IMR-90 (cell line): ENCODE measurements around the gene PELI1. TPM values are rescaled to one million over a fixed set of nuclear protein-coding genes. Genes with fewer than 3 reads are reported as not detected.
A peak's percentile ranks its signal among the peaks of the same experiment; 100 is the strongest.

Source experiments
- ATAC-seq: fragments of 200-7000 bp; cut with Tn5 transposase; 2 replicates; pipeline ENCODE4 v1.9.1; 2020; ENCODE audit warnings: low read depth, mild to moderate bottlenecking, moderate library complexity
- BruUV-seq: library from RNA; stranded (reverse); fragments of 400-500 nt; replicated peaks from 2 replicates; lab custom pipeline; 2021; lab: Mats Ljungman, UMichigan
- CTCF ChIA-PET: fragments of 300-600 bp; formaldehyde crosslinking; extraction: SDS; loops from one replicate; lab custom pipeline; 2021; ENCODE audit warnings: antibody characterized with exemption; lab: Yijun Ruan, JAX
- POLR2A ChIA-PET: fragments of 300-600 bp; sonication (Branson Sonifier 250); formaldehyde crosslinking; loops from one replicate; lab custom pipeline; 2022; ENCODE audit warnings: antibody characterized with exemption; ENCODE audit not compliant: unreplicated experiment; lab: Charles Lee
- DNase-seq: peaks from one replicate; pipeline ENCODE4 v3.0.0; 2013
- H2AFZ ChIP-seq: replicated peaks from 2 replicates; pipeline ENCODE3; 2013; ENCODE audit warnings: low read length, mild to moderate bottlenecking; ENCODE audit not compliant: poor library complexity
- H2AK5ac ChIP-seq: 2 replicates; pipeline ENCODE4 v1.6.1; 2013; ENCODE audit warnings: low read depth, low read length, inconsistent platforms
- H2AK9ac ChIP-seq: replicated peaks from 2 replicates; pipeline ENCODE3; 2013; ENCODE audit warnings: mild to moderate bottlenecking, low read depth, low read length, moderate library complexity; ENCODE audit not compliant: poor library complexity
- H2BK120ac ChIP-seq: 2 replicates; pipeline ENCODE4 v1.6.1; 2013; ENCODE audit warnings: low read depth, low read length, inconsistent platforms
- H2BK15ac ChIP-seq: 3 replicates; pipeline ENCODE4 v1.6.1; 2013; ENCODE audit warnings: low read depth, low read length, inconsistent platforms
- H2BK20ac ChIP-seq: 2 replicates; pipeline ENCODE4 v1.6.1; 2013; ENCODE audit warnings: low read depth, mild to moderate bottlenecking, inconsistent platforms, low read length, moderate library complexity
- H2BK5ac ChIP-seq: 2 replicates; pipeline ENCODE4 v1.6.1; 2013; ENCODE audit warnings: mild to moderate bottlenecking, low read depth, low read length, inconsistent platforms; ENCODE audit not compliant: poor library complexity, severe bottlenecking
- H3K14ac ChIP-seq: replicated peaks from 2 replicates; pipeline ENCODE4 v1.6.1; 2013; ENCODE audit warnings: low read depth, low read length, inconsistent platforms
- H3K18ac ChIP-seq: 2 replicates; pipeline ENCODE4 v1.6.1; 2013; ENCODE audit warnings: low read depth, low read length, control low read depth
- H3K23ac ChIP-seq: 2 replicates; pipeline ENCODE4 v1.6.1; 2013; ENCODE audit warnings: low read depth, low read length, inconsistent platforms
- H3K27ac ChIP-seq: 2 replicates; pipeline ENCODE4 v1.5.1; 2013; ENCODE audit warnings: mild to moderate bottlenecking, control low read depth, low read length; ENCODE audit not compliant: insufficient read depth
- H3K27me3 ChIP-seq: 2 replicates; pipeline ENCODE4 v1.6.1; 2013; ENCODE audit warnings: low read length; ENCODE audit not compliant: control insufficient read depth, insufficient read depth
- H3K36me3 ChIP-seq: 2 replicates; pipeline ENCODE4 v1.6.1; 2013; ENCODE audit warnings: low read length, mixed read lengths; ENCODE audit not compliant: control insufficient read depth, insufficient read depth
- H3K4ac ChIP-seq: 2 replicates; pipeline ENCODE4 v1.6.1; 2013; ENCODE audit warnings: low read depth, low read length, inconsistent platforms
- H3K4me1 ChIP-seq: 2 replicates; pipeline ENCODE4 v1.6.1; 2013; ENCODE audit warnings: low read length, mixed read lengths; ENCODE audit not compliant: control insufficient read depth, insufficient read depth
- H3K4me2 ChIP-seq: 2 replicates; pipeline ENCODE4 v1.6.1; 2013; ENCODE audit warnings: low read depth, mild to moderate bottlenecking, control low read depth, low read length, moderate library complexity
- H3K4me3 ChIP-seq: 2 replicates; pipeline ENCODE4 v1.5.1; 2013; ENCODE audit warnings: low read depth, mild to moderate bottlenecking, control low read depth, low read length, moderate library complexity; ENCODE audit not compliant: insufficient read depth
- H3K56ac ChIP-seq: 2 replicates; pipeline ENCODE4 v1.6.1; 2013; ENCODE audit warnings: low read length, inconsistent platforms; ENCODE audit not compliant: insufficient read depth; ENCODE audit errors: extremely low read depth
- H3K79me1 ChIP-seq, 2 experiments: 2 replicates each; pipeline ENCODE4 v1.6.1; 2013; ENCODE audit warnings: low read length in 2 of 2, inconsistent platforms in 1 of 2, low read depth in 1 of 2
- H3K9ac ChIP-seq: 2 replicates; pipeline ENCODE4 v1.6.1; 2013; ENCODE audit warnings: low read depth, low read length, control low read depth
- H3K9me1 ChIP-seq: 2 replicates; pipeline ENCODE4 v1.6.1; 2013; ENCODE audit warnings: low read length, inconsistent platforms; ENCODE audit not compliant: insufficient read depth
- H3K9me3 ChIP-seq: 2 replicates; pipeline ENCODE4 v1.6.1; 2013; ENCODE audit warnings: low read length; ENCODE audit not compliant: control insufficient read depth, insufficient read depth
- H4K20me1 ChIP-seq: 2 replicates; pipeline ENCODE4 v1.6.1; 2013; ENCODE audit warnings: low read length, inconsistent platforms; ENCODE audit not compliant: insufficient read depth
- H4K5ac ChIP-seq: 2 replicates; pipeline ENCODE4 v1.6.1; 2013; ENCODE audit warnings: mild to moderate bottlenecking, low read depth, low read length, control low read depth
- H4K8ac ChIP-seq, 2 experiments: 2 replicates each; pipeline ENCODE4 v1.6.1; 2013; ENCODE audit warnings: low read depth in 2 of 2, low read length in 2 of 2, control low read depth in 1 of 2, inconsistent platforms in 1 of 2
- H4K91ac ChIP-seq: 2 replicates; pipeline ENCODE4 v1.6.1; 2013; ENCODE audit warnings: low read depth, low read length, inconsistent platforms; ENCODE audit not compliant: insufficient read depth
- BHLHE40 ChIP-seq: fragments of 150-350 bp; IDR thresholded peaks from 2 replicates; pipeline ENCODE4 v1.6.1; 2016; ENCODE audit warnings: mild to moderate bottlenecking, low read depth, low read length
- FOS ChIP-seq: fragments of 150-350 bp; IDR thresholded peaks from 2 replicates; pipeline ENCODE4 v1.6.1; 2016; ENCODE audit warnings: low read depth, low read length
- MAFK ChIP-seq: IDR thresholded peaks from 2 replicates; pipeline ENCODE4 v1.6.1; 2012; ENCODE audit warnings: low read depth, low read length, improper control_type of control experiment
- MAZ ChIP-seq: IDR thresholded peaks from 2 replicates; pipeline ENCODE4 v1.6.1; 2012; ENCODE audit warnings: low read depth, mild to moderate bottlenecking, low read length, improper control_type of control experiment, moderate library complexity, borderline replicate concordance
- MXI1 ChIP-seq: IDR thresholded peaks from 2 replicates; pipeline ENCODE4 v1.6.1; 2012; ENCODE audit warnings: low read depth, mild to moderate bottlenecking, low read length, moderate library complexity, borderline replicate concordance
- NFE2L2 ChIP-seq: fragments of 150-350 bp; IDR thresholded peaks from 2 replicates; pipeline ENCODE4 v1.6.1; 2016; ENCODE audit warnings: low read depth, mild to moderate bottlenecking, low read length
- RFX5 ChIP-seq: IDR thresholded peaks from 2 replicates; pipeline ENCODE4 v1.8.0; 2012; ENCODE audit warnings: low read depth, mild to moderate bottlenecking, low read length, moderate library complexity
- SMC3 ChIP-seq: fragments of 150-350 bp; IDR thresholded peaks from 2 replicates; pipeline ENCODE4 v1.6.1; 2016; ENCODE audit warnings: low read depth, mild to moderate bottlenecking, antibody characterized with exemption, low read length, moderate library complexity
- WGBS, 2 experiments: methylation state at CpG; one replicate each; pipeline versions ENCODE4 v1.1.5 to v1.1.7; 2013; ENCODE audit warnings: missing lambda C conversion rate in 2 of 2; ENCODE audit not compliant: insufficient read length in 1 of 2; ENCODE audit errors: extremely low coverage in 2 of 2; 5-methylcytosine and 5-hydroxymethylcytosine counted together
- dilution Hi-C: fragments of 300-500 bp; cut with HindIII; formaldehyde crosslinking; loops from one replicate; pipeline ENCODE4 v1.14.3; 2018; ENCODE audit warnings: low sequenced_read_pairs; ENCODE audit not compliant: unreplicated experiment
- in situ Hi-C: fragments of 300-500 bp; cut with MboI; formaldehyde crosslinking; loops from 3 replicates; pipeline ENCODE4 v1.14.3; 2019; ENCODE audit warnings: low sequenced_read_pairs, inconsistent platforms, mixed read lengths
- intact Hi-C: fragments of 100-400 bp; cut with micrococcal nuclease; formaldehyde crosslinking; loops from 2 replicates; pipeline ENCODE4 v1.10.0; 2022
- polyA plus RNA-seq, 3 experiments: library from polyadenylated mRNA; depleted of rRNA; stranded (reverse); fragments of >200 nt; gene quantifications; 2 replicates each; pipeline ENCODE4 v1.2.3, GENCODE V29; 2012; ENCODE audit warnings: low replicate concordance in 1 of 3
- total RNA-seq: library from RNA; depleted of rRNA; stranded (reverse); fragments of >200 nt; gene quantifications from 2 replicates; pipeline ENCODE4 v1.2.3, GENCODE V29; 2012
- TF ChIP-seq, protein P1 (sequence below): fragments of 150-350 bp; IDR thresholded peaks from 2 replicates; pipeline ENCODE4 v1.6.1; 2017; ENCODE audit warnings: mild to moderate bottlenecking, antibody characterized with exemption, low read length, low read depth
- TF ChIP-seq, protein P2 (sequence below): conservative IDR thresholded peaks from 2 replicates; pipeline ENCODE4 v1.5.1; 2012; ENCODE audit warnings: mild to moderate bottlenecking, low read depth, low read length, improper control_type of control experiment

Gene PELI1
- total and polyA plus RNA-seq, 2 of the 4 experiments (the other 2 are of a cell fraction) = 2.2 to 2.5 TPM

DNA sequence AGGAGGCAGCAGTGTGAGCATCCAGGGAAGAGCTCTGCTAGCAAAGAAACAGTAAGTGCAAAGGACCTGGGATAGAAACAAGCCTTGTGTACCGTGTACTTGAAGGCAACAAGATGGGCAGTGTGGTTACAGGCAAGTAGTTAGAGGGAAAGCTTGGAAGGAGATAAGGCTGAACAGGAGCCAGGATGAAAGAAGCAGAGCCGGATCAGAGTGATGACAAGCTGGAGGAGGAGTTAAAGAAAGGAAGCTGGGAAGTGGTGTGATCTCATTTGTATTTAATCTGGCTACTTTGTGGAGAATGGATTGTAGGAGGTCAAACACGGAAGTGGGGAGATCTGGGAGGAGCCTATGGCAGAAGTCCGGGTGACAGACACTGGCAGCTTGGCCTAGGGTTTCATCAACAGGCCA lies 80.3 kb downstream of the PELI1 start:
- peaks cover 7% of the 10 kb centered on the region; the same call in 1 of the 2 replicates for H3K9me1 ChIP-seq
- H3K56ac ChIP-seq = no peak overlapping the region
- peak overlapping the region; percentile 38; the same call in 1 of the 2 replicates for H2BK120ac ChIP-seq
- H3K4me3 ChIP-seq = no peak overlapping the region
- H2BK15ac ChIP-seq = no peak overlapping the region
- peak overlapping the region; percentile 87 for H2AFZ ChIP-seq
- TF ChIP-seq, protein P1, sequence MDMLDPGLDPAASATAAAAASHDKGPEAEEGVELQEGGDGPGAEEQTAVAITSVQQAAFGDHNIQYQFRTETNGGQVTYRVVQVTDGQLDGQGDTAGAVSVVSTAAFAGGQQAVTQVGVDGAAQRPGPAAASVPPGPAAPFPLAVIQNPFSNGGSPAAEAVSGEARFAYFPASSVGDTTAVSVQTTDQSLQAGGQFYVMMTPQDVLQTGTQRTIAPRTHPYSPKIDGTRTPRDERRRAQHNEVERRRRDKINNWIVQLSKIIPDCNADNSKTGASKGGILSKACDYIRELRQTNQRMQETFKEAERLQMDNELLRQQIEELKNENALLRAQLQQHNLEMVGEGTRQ = no peak
- TF ChIP-seq, protein P2, sequence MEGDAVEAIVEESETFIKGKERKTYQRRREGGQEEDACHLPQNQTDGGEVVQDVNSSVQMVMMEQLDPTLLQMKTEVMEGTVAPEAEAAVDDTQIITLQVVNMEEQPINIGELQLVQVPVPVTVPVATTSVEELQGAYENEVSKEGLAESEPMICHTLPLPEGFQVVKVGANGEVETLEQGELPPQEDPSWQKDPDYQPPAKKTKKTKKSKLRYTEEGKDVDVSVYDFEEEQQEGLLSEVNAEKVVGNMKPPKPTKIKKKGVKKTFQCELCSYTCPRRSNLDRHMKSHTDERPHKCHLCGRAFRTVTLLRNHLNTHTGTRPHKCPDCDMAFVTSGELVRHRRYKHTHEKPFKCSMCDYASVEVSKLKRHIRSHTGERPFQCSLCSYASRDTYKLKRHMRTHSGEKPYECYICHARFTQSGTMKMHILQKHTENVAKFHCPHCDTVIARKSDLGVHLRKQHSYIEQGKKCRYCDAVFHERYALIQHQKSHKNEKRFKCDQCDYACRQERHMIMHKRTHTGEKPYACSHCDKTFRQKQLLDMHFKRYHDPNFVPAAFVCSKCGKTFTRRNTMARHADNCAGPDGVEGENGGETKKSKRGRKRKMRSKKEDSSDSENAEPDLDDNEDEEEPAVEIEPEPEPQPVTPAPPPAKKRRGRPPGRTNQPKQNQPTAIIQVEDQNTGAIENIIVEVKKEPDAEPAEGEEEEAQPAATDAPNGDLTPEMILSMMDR = no peak
- TF ChIP-seq SMC3 = no peak
- no peak for TF ChIP-seq MXI1
- TF ChIP-seq BHLHE40 = no peak
- no peak for TF ChIP-seq RFX5
- TF ChIP-seq FOS = no peak
- no peak for TF ChIP-seq NFE2L2
- no peak for TF ChIP-seq MAZ
- TF ChIP-seq MAFK = no peak
- DNase-seq = peak; percentile 82
- no peak overlapping the region for H3K23ac ChIP-seq
- peak overlapping the region; percentile 61 for H2BK5ac ChIP-seq
- POLR2A ChIA-PET = no interaction called here
- no peaks in the 10 kb centered on the region for H3K9me3 ChIP-seq
- H2AK5ac ChIP-seq = 0 out of 2 replicates have a peak overlapping the region, but pooled peaks have one; percentile 18
- H4K8ac ChIP-seq = peak overlapping the region in 1 of 2 experiments; percentile 82; a peak in 2 of 4 replicates
- ATAC-seq = peak; percentile 60
- in situ Hi-C loops (no loop called here), intact Hi-C loops (no loop called here), dilution Hi-C loops (loop anchor here (25.0 kb wide), 1 partner anchor 248 kb away; no protein-coding TSS in a partner anchor)
- BruUV-seq = no TSS peak
- no peaks in the 10 kb centered on the region for H3K27me3 ChIP-seq
- H3K27ac ChIP-seq = no peak overlapping the region
- peak overlapping the region; percentile 49 for H4K5ac ChIP-seq
- no peak overlapping the region for H2AK9ac ChIP-seq
- no peak overlapping the region for H3K4me2 ChIP-seq
- no peaks in the 10 kb centered on the region for H3K36me3 ChIP-seq
- H4K20me1 ChIP-seq = no peaks in the 10 kb centered on the region
- CTCF ChIA-PET = no interaction called here
- peak overlapping the region; percentile 39; the same call in 1 of the 2 replicates for H3K18ac ChIP-seq
- no peak overlapping the region; the same call in 1 of the 2 replicates for H4K91ac ChIP-seq
- 47% methylated on average over 2 of the region's 4 CpGs; no CpG with 5 or more reads in 1 of the 2 experiments for WGBS, 2 experiments
- no peak overlapping the region; the same call in 1 of the 2 replicates for H2BK20ac ChIP-seq
- H3K4ac ChIP-seq = peak overlapping the region; percentile 64; the same call in 1 of the 2 replicates
- H3K4me1 ChIP-seq = peaks cover 8% of the 10 kb centered on the region; the same call in 1 of the 2 replicates
- no peak overlapping the region for H3K9ac ChIP-seq
- H3K14ac ChIP-seq = peak overlapping the region; percentile 46
- H3K79me1 ChIP-seq = no peaks in the 10 kb centered on the region
